DMS53 (cell line): ENCODE data around the gene SAMD14.

Experiments used
- DNase-seq: peaks from one replicate; lab custom pipeline; 2025; lab: John Stamatoyannopoulos, UW

Gene SAMD14

GRCh38 chr17:50129728-50130558 lies at the start of gene SAMD14:
SAMD14 (minus strand) TSS chr17:50130160; CDS start chr17:50124959, 5,201 bp downstream.
- DNase-seq, result peak; percentile 77

DNA sequence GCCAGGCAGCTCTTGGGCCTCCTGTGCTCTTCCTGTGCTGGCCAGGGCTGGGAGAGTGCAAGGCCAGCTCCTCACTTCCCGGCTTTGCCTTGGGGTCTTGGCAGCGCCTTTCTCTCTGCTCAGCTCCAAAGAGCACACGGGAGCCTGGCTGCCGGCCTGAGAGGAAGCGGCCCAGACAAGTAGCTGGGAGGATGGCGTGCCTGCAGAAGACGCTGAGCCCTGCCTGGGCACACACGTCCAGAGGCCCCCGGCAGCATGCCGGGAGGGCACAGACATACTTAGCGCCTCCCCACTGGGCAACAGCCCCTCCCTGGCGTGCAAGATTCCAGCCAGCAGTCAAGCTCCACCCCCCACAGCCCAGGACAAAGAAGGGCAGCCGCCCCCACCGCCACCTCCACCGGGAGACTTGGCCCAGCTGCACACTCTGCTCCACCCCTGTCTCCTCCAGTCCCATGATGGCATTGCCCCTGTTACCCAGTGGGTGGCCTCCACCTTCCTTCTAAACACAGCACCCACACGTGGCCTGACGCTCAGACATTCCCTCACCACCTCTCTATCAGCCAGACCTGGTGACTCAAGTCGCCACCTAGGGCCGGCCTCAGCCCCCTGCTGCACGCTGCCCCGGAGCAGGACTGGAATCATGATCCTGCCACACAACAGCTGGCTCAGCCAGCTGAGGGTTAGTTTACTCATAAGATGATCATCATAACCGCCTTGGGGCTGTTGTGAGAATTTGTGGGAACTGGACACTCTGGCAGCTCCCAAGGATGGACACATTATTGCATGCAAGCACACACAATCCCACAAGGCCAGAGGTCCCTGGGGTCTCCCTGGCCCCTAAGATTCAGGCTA lies 48.2 kb upstream of the SAMD14 start:
- peak; percentile 95 for DNase-seq

- peak; percentile 47 for DNase-seq
These were observed 47.5 kb upstream of the SAMD14 start for GRCh38 chr17:50177476-50177875.

- no peak for DNase-seq
These were observed 46.8 kb upstream of the SAMD14 start for GRCh38 chr17:50176559-50177357.

DNA sequence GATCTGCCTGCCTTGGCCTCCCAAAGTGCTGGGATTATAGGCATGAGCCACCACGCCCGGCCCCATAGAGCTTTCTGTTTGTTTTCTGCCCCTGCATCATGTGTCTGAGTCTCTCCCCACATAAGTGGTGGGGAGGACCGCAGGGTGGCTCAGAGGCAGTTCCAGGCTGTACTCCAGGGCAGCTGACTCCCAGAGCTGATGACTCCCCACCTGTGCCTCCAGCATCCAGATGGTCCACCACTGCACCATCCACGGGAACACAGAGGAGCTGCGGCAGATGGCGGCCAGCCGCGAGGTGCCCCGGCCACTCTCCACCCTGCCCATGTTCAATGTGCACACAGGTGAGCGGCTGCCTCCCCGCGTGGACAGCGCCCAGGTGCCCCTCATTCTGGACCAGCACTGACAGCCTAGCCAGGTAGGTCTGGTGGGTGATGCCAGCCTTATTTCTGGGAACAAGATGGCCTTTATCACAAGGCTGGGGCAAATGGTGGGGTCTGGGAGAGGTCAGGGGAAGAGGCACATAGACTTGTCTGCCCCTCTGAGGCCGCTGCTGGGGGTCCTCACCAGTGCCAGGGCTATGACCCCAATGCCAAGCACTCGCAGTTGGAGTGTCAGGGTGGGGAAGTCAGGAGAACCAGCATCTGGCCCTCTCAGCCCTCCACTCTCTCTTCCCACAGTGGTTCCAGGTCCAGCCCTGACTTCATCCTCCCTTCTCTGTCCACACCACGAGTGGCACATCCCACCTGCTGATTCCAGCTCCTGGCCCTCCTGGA lies 45.3 kb upstream of the SAMD14 start:
- DNase-seq, result no peak

DNA sequence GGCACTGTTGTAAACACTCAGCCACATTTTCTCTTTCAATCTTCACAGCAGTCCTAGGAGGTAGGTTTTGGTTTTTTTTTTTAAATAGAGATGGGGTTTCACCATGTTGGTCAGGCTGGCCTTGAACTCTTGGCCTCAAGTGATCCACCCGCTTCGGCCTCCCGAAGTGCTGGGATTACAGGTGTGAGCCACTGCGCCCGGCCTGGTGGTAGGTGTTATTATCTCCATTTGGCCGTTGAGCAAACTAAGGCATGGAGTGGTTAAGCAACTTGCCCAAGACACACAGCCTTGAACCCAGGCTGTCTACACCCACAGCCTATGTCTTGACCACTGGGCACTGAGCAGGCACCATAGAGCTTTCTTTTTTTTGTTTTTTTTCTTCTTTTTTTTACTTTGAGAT lies 44.5 kb upstream of the SAMD14 start:
- DNase-seq, result no peak

DNA sequence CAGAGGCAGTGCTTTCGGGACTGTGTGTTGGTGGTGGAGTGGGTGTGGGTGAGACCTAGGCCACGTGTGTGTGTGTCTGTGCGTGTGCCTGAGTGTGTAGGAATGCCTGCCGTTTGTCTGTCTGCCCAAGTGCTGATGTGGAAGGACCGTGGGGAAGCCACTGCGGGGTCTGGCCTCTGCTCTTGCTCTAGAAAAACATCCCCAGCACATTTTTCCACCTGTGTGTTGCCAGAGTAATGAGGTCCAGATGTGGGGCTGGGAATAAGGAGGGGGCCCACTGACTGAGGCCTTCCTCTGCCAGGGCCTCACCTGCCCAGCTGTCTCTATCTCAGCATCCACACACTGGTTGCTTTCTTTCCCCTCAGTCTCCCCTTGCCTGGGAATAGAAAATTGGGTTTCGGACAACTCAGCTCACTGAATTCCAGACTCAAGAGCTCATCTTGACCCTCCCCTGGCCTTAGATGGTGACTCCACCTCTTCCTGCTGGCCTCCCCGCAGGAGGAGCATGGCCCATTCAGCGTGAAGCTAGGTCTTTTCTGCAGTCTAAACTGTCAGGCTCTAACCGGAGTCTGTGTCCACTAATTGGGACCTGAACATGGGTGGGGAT lies 43.5 kb upstream of the SAMD14 start:
- DNase-seq, result no peak

- DNase-seq, result no peak
These were observed 43.0 kb upstream of the SAMD14 start for GRCh38 chr17:50172936-50173334.

DNA sequence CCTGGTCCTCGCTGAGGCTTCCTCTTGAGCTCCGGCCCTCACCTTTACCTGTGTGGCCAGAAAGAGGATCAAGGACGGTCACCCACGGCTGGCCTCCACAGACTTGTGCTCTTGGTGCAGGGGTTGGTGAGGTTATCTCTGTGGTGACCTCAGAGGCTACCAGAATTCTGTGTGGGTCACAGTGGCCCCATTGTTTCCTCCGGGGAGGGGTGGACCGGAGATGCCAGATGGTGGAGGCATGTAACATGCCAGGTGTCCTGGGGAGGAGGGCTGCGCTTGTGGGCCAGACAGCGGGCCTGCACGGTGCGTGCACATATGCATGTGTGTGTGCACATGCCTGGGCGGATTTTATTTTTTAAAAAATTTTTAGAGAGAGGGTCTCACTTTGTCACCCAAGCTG lies 42.2 kb upstream of the SAMD14 start:
- no peak for DNase-seq

GRCh38 chr17:50171371-50172071 lies 41.6 kb upstream of the SAMD14 start:
- DNase-seq, result no peak

DNA sequence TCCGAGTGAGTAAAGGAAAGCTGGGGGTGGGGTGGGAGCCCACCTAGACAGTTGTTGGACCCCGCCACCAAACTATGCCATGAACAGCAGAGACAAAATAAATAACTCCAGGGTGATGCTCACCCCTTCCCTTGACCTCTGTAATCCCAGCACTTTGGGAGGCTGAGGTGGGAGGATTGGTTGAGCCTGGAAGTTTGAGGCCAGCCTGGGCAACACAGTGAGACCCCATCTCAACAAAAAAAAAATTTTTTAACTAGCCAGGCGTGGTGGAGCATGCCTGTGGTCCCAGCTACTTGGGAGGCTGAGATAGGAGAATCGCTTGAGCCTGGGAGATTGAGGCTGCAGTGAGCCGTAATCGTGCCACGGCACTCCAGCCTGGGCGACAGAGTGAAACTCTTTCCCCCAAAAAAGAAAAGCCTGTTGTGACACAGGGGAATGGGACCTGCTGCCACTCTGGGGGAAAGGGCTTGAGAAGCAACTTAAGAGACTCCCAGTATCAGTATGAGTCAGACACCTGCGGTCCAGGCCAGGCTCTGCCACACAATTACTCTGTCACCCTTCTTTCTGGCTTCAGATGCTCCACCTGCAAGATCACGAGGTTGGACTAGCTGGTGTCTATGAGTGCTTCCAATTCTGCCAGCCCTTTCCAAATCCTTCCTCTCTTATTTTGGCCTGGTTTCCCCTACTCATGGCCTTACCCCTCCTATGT lies 40.9 kb upstream of the SAMD14 start:
- DNase-seq, result peak; percentile 60

DNA sequence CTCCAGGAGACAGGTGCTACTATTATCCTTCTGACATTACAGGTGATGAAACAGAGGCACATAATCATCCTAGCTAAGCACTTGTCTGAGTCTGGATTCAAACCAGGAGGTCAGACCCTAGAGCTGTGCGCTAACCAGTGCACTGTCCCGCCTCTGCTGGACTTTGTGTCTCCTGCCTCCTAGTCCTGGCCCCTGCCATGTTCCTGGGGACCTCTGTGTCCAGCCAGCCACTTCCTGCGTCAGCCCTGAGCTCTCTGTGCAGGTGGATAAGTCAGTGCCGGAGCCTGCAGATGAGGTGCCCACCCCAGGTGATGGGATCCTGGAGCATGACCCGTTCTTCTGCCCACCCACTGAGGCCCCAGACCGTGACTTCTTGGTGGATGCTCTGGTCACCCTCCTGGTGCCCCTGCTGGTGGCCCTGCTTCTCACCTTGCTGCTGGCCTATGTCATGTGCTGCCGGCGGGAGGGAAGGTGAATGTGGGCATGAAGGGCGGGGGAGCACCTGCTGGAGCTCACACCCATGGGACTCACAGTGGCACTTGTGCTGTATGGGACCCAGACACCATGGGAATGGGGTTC lies 40.0 kb upstream of the SAMD14 start:
- peak; percentile 24 for DNase-seq

- DNase-seq, result peak; percentile 83
These were observed 39.3 kb upstream of the SAMD14 start for GRCh38 chr17:50169121-50169764.

DNA sequence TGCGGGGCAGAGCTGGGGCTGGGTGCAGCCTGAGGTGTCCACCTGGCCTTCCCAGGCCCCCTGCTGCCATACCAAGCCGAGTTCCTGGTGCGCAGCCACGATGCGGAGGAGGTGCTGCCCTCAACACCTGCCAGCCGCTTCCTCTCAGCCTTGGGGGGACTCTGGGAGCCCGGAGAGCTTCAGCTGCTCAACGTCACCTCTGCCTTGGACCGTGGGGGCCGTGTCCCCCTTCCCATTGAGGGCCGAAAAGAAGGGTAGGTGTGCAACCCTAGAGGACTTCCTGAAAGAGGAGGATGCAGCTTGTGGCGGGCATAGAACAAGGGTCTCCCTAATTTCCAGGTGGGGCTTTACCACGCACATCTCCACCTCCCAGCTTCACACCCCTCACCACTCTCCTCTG lies 38.4 kb upstream of the SAMD14 start:
- DNase-seq, result no peak

DNA sequence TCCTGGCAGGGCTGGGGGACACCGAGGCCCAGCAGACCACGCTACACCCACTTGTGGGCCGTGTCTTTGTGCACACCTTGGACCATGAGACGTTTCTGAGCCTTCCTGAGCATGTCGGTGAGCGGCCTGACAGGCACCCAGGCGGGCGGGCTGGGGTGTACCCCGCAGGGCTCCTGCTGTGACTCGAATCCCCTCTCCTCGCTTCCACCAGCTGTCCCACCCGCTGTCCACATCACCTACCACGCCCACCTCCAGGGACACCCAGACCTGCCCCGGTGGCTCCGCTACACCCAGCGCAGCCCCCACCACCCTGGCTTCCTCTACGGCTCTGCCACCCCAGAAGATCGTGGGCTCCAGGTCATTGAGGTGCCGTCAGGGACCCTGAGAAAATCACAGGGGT lies 37.4 kb upstream of the SAMD14 start:
- DNase-seq, result no peak

GRCh38 chr17:50166518-50167181 lies 36.7 kb upstream of the SAMD14 start:
- no peak for DNase-seq

DNA sequence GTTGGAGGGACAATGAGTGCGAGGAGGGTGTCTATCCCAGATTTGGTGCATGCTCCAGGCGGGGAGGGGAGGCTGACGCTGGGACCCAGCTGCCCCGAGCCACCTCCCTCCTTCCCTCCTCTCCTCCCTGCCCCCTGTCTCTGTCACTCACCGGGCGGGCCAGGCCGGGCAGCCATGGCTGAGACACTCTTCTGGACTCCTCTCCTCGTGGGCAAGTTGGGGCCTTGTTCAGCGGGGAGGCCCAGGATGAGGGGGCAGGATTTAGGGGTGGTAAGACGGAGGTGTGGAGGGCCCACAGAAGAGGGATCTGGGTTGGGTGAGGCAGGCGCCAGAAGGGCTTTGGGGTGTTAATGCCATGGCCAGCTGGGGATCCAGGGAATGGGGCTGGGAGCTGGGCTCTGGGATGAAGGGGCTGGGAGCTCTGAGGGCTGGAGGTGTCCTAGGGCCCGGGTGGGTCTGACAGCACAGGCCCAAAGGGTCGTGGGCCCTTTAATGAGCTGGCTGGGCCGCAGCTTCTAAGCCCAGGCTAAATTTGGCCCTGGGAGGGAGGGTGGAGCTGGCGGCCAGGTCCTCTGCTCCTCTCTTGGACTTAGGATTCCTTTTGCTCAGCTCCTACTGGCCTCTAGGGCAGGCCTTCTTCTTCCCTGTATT lies 36.0 kb upstream of the SAMD14 start, which contains the start of gene SGCA:
SGCA (plus strand) TSS at position 139 of the 651 bp plus-strand sequence; CDS start at position 175, 36 bp downstream.
- no peak for DNase-seq

- no peak for DNase-seq
These were observed 35.5 kb upstream of the SAMD14 start for GRCh38 chr17:50165466-50165865.
